Esophagus muscularis mucosa (tissue), 3 donors: ENCODE results near the gene SIRPA.

Source experiments
- CTCF ChIP-seq, 3 experiments: fragments of 200-600 bp in 2 of 3; fragments of 450-650 bp in 1 of 3; sonication (generic) in 2 of 3; IDR thresholded peaks; one replicate each; pipeline ENCODE4 v1.5.1; 2017 to 2019; ENCODE audit warnings: antibody characterized with exemption in 3 of 3, mild to moderate bottlenecking in 2 of 3, moderate library complexity in 1 of 3
- POLR2A ChIP-seq: fragments of 450-650 bp; IDR thresholded peaks from one replicate; pipeline ENCODE4 v1.6.1; 2017; ENCODE audit warnings: antibody characterized with exemption, moderate library complexity, mild to moderate bottlenecking, low read depth

GRCh38 chr20:1887321-1887720 lies 7.9 kb upstream of the SIRPA start:
- no peak for TF ChIP-seq CTCF (IDR thresholded peaks at IDR 0.05)
- no peak for TF ChIP-seq POLR2A
